ENCODE results near the gene CALB2. TPM values are rescaled to one million over a fixed set of nuclear protein-coding genes. Genes with fewer than 3 reads are reported as not detected.

The CALB2 gene
- polyA plus RNA-seq, 2 of the 4 experiments (the other 2 are of a cell fraction), result 3.7 to 6.4 TPM

DNA sequence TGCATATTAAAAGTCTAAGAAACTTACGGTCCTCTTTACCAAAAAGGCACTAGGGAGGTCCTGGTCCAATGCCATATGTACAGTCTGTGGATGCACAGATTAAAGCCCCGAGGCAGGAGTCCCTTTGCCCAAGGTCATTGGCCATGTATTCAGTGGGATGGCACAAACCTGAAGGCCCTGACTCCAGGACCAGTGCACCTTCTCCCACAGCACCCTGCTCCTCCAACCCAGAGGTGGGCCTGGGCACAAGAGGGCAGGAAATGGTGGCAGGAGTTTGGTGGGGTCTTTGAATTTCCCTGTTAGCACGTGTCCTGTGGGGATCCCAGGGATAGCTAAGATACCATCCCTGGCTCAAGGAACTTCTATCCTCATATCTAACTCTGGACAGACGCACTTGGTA lies 54.8 kb downstream of the CALB2 start:
- DNase-seq (ENCODE audit: low read depth in 1 of 2, low spot score in 1 of 2) (no peak), FAIRE-seq (no peak), ATAC-seq (no peak)
- Histone ChIP-seq H3K4me1 (0 out of 3 replicates have a peak, but pooled peaks cover 3% of the 10 kb centered on the region), H3K4me3 (no peak overlapping the region), H3K4me2 (no peak overlapping the region), H3K27ac (no peak overlapping the region), H3K9me3 (no peaks in the 10 kb centered on the region)
- CTCF ChIA-PET, result interaction anchor here (0.6 to 7.4 kb wide), 57 partner anchors 10 to 642 kb away, joined by 3 to 118 read pairs (median 4); partner anchors contain the start of genes CHST4, ZNF19 and ZNF23
- 47% methylated on average over 4 of the region's 4 CpGs for WGBS (ENCODE audit: missing lambda C conversion rate)
- POLR2A ChIA-PET, result no interaction called here
- TF ChIP-seq TP53 (CRISPR knock-in tag; IDR thresholded peaks at IDR 0.05) (no peak), PHF8 (IDR thresholded peaks at IDR 0.05; ENCODE audit: borderline replicate concordance, low read depth) (no peak), POLR2AphosphoS2 (conservative IDR thresholded peaks at IDR 0.05; ENCODE audit: low read length) (no peak), KDM5A (IDR thresholded peaks at IDR 0.05) (no peak), CBX8 (IDR thresholded peaks at IDR 0.05) (no peak), RAD21 (conservative IDR thresholded peaks at IDR 0.05 in 1 of 2, IDR thresholded peaks at IDR 0.05 in 1 of 2) (no peak), HOXB13 (CRISPR knock-in tag; IDR thresholded peaks at IDR 0.05; ENCODE audit: low read depth) (no peak), KDM1A (IDR thresholded peaks at IDR 0.05; ENCODE audit: low read depth) (no peak), JUN (IDR thresholded peaks at IDR 0.05) (no peak), CEBPB (IDR thresholded peaks at IDR 0.05) (no peak)
- TF ChIP-seq, protein P1, sequence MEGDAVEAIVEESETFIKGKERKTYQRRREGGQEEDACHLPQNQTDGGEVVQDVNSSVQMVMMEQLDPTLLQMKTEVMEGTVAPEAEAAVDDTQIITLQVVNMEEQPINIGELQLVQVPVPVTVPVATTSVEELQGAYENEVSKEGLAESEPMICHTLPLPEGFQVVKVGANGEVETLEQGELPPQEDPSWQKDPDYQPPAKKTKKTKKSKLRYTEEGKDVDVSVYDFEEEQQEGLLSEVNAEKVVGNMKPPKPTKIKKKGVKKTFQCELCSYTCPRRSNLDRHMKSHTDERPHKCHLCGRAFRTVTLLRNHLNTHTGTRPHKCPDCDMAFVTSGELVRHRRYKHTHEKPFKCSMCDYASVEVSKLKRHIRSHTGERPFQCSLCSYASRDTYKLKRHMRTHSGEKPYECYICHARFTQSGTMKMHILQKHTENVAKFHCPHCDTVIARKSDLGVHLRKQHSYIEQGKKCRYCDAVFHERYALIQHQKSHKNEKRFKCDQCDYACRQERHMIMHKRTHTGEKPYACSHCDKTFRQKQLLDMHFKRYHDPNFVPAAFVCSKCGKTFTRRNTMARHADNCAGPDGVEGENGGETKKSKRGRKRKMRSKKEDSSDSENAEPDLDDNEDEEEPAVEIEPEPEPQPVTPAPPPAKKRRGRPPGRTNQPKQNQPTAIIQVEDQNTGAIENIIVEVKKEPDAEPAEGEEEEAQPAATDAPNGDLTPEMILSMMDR (IDR thresholded peaks at IDR 0.05), result no peak
- TF ChIP-seq, protein P2, sequence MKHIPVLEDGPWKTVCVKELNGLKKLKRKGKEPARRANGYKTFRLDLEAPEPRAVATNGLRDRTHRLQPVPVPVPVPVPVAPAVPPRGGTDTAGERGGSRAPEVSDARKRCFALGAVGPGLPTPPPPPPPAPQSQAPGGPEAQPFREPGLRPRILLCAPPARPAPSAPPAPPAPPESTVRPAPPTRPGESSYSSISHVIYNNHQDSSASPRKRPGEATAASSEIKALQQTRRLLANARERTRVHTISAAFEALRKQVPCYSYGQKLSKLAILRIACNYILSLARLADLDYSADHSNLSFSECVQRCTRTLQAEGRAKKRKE (CRISPR knock-in tag; IDR thresholded peaks at IDR 0.05; ENCODE audit: low read depth), result no peak

DNA sequence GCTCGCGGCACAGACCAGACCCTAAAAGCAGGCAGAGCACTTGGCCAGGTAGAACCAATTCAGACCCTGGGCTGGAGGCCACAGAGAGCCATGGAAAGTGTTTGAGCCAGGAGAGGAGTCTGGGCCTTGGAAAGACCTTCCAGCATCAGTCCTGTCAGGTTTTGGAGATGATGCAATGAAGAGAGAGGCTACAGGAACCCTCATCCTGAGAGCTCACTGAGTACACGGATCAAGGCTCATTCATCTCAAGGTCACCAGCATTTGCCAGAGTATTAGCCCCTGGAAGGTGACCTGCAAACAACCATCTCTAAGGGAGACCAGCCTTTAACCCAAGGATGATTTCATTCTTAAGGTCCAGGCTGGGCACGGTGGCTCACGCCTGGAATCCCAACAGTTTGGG lies 55.5 kb downstream of the CALB2 start:
- Histone ChIP-seq H3K4me1 (0 out of 3 replicates have a peak, but pooled peaks cover 3% of the 10 kb centered on the region), H3K4me3 (no peak overlapping the region), H3K4me2 (no peak overlapping the region), H3K9me3 (no peaks in the 10 kb centered on the region), H3K27ac (no peak overlapping the region)
- DNase-seq (ENCODE audit: low read depth in 1 of 2, low spot score in 1 of 2) (no peak), ATAC-seq (no peak), FAIRE-seq (no peak)
- ChIA-PET CTCF (interaction anchor here (1.2 to 7.4 kb wide), 12 partner anchors 9 to 219 kb away, joined by 3 to 118 read pairs (median 12); no protein-coding TSS in a partner anchor), POLR2A (no interaction called here)
- WGBS (ENCODE audit: missing lambda C conversion rate), result 86% methylated on average over 5 of the region's 5 CpGs
- no peak for TF ChIP-seq CBX2 (IDR thresholded peaks at IDR 0.05; ENCODE audit: borderline replicate concordance, low read depth)
- TF ChIP-seq JUN (IDR thresholded peaks at IDR 0.05), result no peak
- TF ChIP-seq, protein P3, sequence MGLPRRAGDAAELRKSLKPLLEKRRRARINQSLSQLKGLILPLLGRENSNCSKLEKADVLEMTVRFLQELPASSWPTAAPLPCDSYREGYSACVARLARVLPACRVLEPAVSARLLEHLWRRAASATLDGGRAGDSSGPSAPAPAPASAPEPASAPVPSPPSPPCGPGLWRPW (IDR thresholded peaks at IDR 0.05), result no peak
- TF ChIP-seq NFE2L2 (conservative IDR thresholded peaks at IDR 0.05; ENCODE audit: low read length), result no peak
- TF ChIP-seq KDM5A (IDR thresholded peaks at IDR 0.05), result no peak
- TF ChIP-seq CBX8 (IDR thresholded peaks at IDR 0.05), result no peak
- TF ChIP-seq, protein P4, sequence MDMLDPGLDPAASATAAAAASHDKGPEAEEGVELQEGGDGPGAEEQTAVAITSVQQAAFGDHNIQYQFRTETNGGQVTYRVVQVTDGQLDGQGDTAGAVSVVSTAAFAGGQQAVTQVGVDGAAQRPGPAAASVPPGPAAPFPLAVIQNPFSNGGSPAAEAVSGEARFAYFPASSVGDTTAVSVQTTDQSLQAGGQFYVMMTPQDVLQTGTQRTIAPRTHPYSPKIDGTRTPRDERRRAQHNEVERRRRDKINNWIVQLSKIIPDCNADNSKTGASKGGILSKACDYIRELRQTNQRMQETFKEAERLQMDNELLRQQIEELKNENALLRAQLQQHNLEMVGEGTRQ (IDR thresholded peaks at IDR 0.05), result no peak
- no peak for TF ChIP-seq ZSCAN20 (CRISPR knock-in tag; IDR thresholded peaks at IDR 0.05)
- no peak for TF ChIP-seq RNF2 (IDR thresholded peaks at IDR 0.05; ENCODE audit: borderline replicate concordance, low read depth)
- no peak for TF ChIP-seq PHF8 (IDR thresholded peaks at IDR 0.05; ENCODE audit: borderline replicate concordance, low read depth)
- TF ChIP-seq, protein P2 (CRISPR knock-in tag; IDR thresholded peaks at IDR 0.05; ENCODE audit: low read depth), result no peak
